Left kidney (tissue), 2 donors: ENCODE data around the gene LMAN2L. TPM values are rescaled to one million over a fixed set of nuclear protein-coding genes. Genes with fewer than 3 reads are reported as not detected.
A peak's percentile ranks its signal among the peaks of the same experiment; 100 is the strongest.
"Not testable (repeated sequence)": the region's sequence is repeated elsewhere in the genome, so short reads cannot be mapped to it uniquely, and the experiment has no call there.

ENCODE experiments used
- DNase-seq: peaks from one replicate; pipeline ENCODE4 v3.0.0-alpha.2; 2013
- polyA plus RNA-seq: library from polyadenylated mRNA; unstranded; fragments of 120-200 nt; gene quantifications from one replicate; pipeline ENCODE4 v1.2.1, GENCODE V29; 2013; ENCODE audit not compliant: insufficient read length

The LMAN2L gene
- polyA plus RNA-seq, 1 donor = 49.5 TPM

DNA sequence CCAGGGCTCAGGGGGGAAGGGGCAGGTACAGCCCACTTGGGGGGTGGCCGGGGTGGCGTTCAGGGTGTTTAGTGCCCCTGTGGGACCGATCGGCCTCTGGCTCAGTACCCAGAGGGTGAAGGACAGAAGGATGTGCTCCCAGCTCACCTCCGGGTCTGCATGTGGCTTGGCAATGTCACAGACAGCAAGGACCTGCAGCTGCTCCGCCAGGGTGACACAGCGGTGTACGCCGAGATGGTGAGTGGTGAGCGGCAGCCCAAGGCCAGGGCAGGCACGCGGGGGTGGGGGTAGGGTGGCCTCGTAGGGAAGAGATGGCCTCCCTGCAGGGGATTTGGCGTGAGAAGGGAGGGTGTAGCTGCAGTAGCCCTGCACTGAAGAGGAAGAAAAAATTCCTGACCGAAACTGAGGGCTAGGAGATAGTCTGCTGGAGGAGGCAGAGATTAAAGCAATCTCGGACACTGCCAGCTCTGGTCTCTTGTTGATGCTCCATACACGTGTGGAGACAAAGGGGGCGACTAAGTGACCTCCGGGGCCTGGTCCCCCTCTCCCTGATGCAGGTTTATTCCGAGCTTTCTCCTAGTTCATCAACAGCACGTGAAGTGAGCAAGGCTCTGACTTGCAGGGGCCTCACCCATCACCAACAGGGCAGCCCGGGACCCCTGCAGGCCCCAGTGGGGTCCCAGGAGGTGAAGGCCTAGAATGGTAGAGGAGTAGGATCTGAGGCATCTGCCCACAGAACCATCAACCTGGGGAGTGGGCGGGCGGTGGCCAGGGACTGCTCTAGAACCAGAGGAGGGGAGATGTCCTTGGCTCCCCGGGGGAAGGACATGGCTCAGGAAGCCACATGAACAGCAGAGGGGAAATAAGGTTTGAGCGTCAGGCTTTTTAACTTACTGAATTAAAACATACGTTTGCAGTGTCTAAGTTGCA, 51.9 kb downstream of the LMAN2L start:
- DNase-seq = no peak

DNA sequence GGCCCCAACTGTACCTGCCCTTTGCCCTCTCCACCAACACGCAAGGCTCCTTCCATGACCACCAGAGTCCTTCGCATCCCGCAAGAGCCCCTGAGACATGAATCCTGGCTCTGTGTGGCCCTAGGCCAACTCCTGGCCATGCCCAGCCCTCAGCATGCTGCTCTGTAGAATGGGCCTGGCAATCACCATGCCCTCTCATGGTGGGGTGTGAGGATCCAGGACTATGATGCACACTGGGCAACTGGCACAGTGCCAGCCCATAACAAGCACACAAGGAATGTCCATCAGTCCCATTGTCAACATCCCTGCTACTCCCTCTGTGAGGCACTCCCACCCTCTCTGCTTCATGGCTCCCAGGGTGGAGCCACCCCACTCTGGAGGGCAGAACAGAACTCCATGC, 52.6 kb downstream of the LMAN2L start:
- no peak for DNase-seq

GRCh38 chr2:96685577-96686459, 54.0 kb downstream of the LMAN2L start:
- DNase-seq = peak; percentile 41

GRCh38 chr2:96684883-96685576, 54.8 kb downstream of the LMAN2L start:
- DNase-seq = peak; percentile 3

DNA sequence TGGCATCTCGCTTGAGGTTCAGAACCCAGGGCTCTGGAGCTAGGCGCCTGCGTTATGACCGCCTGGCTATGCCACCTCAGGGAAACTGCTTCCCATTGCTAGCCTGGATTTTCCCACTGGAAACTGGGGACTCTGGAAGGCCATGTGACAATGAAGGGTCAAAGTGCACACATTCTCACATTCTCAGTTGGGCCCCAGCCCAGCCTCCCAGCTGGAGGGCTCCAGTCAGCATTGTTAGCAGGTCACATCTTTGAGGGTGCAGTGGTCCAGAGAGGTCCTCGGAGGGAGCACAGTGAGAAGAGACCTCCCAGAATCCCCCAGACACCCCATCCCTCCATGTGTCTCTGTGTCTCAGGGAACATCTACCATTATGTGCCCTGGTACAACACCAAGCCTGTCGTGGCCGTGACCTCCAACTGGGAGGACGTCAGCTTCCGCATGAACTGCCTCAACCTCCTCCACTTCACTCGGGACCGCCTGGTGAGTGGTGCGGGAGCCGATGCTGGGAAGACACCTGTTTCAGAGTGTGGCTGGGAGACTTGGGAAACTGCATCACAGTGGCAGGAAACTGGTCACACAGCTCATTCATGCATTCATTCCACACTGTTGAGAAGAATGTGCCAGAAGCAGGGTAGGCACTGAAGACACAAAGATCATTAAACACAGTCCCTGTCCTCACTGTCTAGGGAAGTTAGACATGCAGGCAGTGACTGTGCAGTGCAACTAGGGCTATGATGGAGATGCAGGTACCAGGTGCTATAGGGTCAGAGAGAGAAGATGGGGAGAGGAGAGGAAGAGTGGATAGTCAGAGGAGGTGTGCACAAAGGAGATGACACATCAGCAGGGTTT, 55.7 kb downstream of the LMAN2L start:
- no peak for DNase-seq

- DNase-seq = no peak
Measured at GRCh38 chr2:96683307-96683706, 56.6 kb downstream of the LMAN2L start.

GRCh38 chr2:96681540-96681939, 58.3 kb downstream of the LMAN2L start:
- DNase-seq = no peak

DNA sequence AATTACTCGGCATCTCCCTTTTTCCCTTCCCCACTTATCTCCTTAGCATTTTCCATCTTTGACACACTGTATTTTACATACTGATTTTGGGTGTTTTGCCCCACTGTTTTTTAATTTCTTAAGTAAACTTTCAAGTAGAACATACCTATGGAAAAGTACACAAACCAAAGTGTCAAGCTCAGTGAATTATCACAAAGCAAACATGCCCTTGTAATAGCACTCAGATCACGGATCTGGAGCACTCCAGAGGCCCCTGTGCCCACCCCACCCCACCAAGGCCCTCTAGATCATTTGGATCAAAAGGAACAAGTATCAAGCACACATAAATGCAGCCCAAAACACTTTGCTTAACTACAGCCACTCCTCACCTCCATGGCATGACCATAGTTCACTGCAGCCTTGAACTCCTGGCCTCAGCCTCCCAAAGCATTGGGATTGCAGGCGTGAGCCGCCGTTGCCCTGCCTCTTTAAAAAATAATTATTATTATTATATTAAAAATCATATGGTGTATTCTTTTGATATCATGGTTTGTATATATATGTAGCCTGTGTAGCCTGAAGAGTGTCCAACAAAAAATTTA, 59.2 kb downstream of the LMAN2L start:
- no peak for DNase-seq

GRCh38 chr2:96679848-96680247, 60.0 kb downstream of the LMAN2L start:
- peak; percentile 12 for DNase-seq

DNA sequence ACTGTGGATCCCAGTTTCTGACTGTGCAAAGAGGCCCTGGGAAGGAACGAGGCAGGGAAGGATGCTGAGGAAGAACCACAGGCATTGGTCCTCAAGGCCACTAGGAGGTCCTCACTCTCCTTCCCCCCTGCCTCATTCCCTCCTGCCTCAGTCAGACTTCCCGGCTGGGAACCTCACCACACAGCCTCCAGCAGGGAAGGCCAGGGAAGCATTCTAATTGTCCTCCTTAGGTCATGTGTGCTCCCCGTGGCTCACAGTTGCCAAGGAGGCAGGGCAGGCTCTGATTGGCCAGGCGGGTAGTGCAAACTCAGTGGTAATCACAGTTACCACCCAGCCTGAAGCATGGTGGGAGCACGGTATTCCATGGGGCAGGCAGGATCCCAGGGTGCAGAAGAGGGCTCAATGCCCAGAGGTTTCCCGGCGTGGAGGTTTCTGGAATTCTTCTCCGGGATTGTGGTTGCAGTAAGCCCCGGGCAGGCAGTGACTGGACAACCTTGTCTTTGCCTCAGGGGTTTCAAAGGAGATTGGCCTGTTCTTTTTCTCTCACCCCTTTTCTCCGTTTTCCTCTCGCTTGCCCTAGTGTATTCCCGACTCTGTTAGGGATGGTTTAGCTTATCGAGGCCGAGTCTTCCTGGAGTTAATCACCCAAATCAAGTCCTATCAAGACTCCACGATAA, 70.2 kb downstream of the LMAN2L start:
- DNase-seq = no peak

GRCh38 chr2:96668771-96669170, 71.1 kb downstream of the LMAN2L start:
- no peak for DNase-seq

- not testable (repeated sequence) for DNase-seq
Measured at GRCh38 chr2:96665717-96666116, 74.1 kb downstream of the LMAN2L start.

GRCh38 chr2:96665083-96665569, 74.7 kb downstream of the LMAN2L start:
- DNase-seq = no peak

- DNase-seq = no peak
Measured at GRCh38 chr2:96664366-96664925, 75.4 kb downstream of the LMAN2L start.

GRCh38 chr2:96663829-96664228, 76.0 kb downstream of the LMAN2L start:
- DNase-seq = no peak

DNA sequence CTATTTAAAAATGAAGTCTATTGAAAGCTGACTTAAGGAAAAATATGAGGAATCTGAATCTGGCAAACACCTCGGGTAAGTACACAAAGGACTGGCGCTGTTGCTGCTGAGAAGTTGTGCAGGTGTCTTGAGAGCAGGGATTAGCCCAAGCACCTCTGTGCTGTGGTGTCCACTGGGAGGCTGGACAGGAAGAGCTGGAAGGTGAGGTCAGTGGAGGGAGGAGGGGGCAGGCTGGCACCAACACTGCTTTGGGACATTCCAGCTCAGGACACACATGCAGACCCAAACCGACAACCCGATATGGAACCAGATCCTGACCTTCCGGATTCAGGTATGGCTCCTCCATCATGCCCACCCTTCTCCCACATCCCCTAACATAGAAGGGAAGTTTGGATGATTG, 76.7 kb downstream of the LMAN2L start:
- no peak for DNase-seq

- no peak for DNase-seq
Measured at GRCh38 chr2:96662360-96662759, 77.5 kb downstream of the LMAN2L start.

GRCh38 chr2:96661324-96661723, 78.5 kb downstream of the LMAN2L start:
- DNase-seq = no peak

DNA sequence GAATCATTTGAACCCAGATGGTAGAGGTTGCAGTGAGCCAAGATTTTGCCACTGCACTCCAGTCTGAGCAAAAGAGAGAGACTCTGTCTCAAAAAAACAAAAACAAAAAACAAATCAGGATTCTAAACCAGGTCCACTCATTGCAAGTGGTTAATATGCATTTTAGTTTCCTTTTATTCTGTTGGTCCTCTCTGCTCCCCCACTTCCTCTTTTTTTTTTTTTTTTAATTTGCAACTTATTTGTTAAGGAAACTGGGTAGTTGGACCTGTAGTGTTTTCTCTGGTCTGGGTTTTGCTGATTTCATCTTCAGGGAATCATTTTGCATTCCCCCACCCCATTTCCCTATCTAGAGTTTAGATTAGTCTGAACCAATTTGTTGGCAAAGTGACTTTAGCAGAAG, 83.3 kb downstream of the LMAN2L start:
- DNase-seq = no peak
